Skeletal muscle cell (primary cell): ENCODE results near the gene SDHAF1.
"Not testable (repeated sequence)": the region's sequence is repeated elsewhere in the genome, so short reads cannot be mapped to it uniquely, and the experiment has no call there.

Experiments
- DNase-seq: peaks from one replicate; pipeline ENCODE4 v3.0.0-alpha.2; 2010; ENCODE audit warnings: low read depth
- H3K4me3 ChIP-seq: 2 replicates; pipeline ENCODE4 v1.5.1; 2011; ENCODE audit warnings: low read depth, mild to moderate bottlenecking, control low read depth, low read length, moderate library complexity

The SDHAF1 gene

GRCh38 chr19:36013280-36014011, 18.5 kb downstream of the SDHAF1 start:
- peak overlapping the region; percentile 81 for H3K4me3 ChIP-seq
- no peak for DNase-seq

- H3K4me3 ChIP-seq = peak within 1 kb of the TSS; percentile 81
- peak; percentile 94 for DNase-seq
These were observed 19.3 kb downstream of the SDHAF1 start, which contains the start of gene ALKBH6 for GRCh38 chr19:36014012-36014924. TSS of gene ALKBH6 (minus strand) at chr19:36014213. CDS start at chr19:36013397, 816 bp downstream.

- no peak for DNase-seq
- no peak overlapping the region for H3K4me3 ChIP-seq
These were observed 24.2 kb downstream of the SDHAF1 start for GRCh38 chr19:36019061-36019670.

- H3K4me3 ChIP-seq = no peak overlapping the region
- no peak for DNase-seq
These were observed 28.4 kb downstream of the SDHAF1 start for GRCh38 chr19:36023432-36023831.

- H3K4me3 ChIP-seq = no peak overlapping the region
- DNase-seq = no peak
These were observed 30.6 kb downstream of the SDHAF1 start for GRCh38 chr19:36025541-36025940.

- no peak for DNase-seq
- no peak overlapping the region for H3K4me3 ChIP-seq
These were observed 31.3 kb downstream of the SDHAF1 start for GRCh38 chr19:36026091-36026876.

- H3K4me3 ChIP-seq = no peak overlapping the region
- no peak for DNase-seq
These were observed 32.7 kb downstream of the SDHAF1 start for GRCh38 chr19:36027696-36028095.

GRCh38 chr19:36028313-36029041, 33.5 kb downstream of the SDHAF1 start:
- H3K4me3 ChIP-seq = no peak overlapping the region
- DNase-seq = no peak

GRCh38 chr19:36030264-36031148, 35.5 kb downstream of the SDHAF1 start:
- H3K4me3 ChIP-seq = no peak overlapping the region
- no peak for DNase-seq

GRCh38 chr19:36031308-36031707, 36.3 kb downstream of the SDHAF1 start:
- DNase-seq = no peak
- H3K4me3 ChIP-seq = no peak overlapping the region

GRCh38 chr19:36032251-36033104, 37.5 kb downstream of the SDHAF1 start, which contains the start of gene CLIP3:
TSS of gene CLIP3 (minus strand) at chr19:36032873. CDS start at chr19:36032357, 516 bp downstream.
- no peak for DNase-seq
- peak within 1 kb of the TSS; percentile 81 for H3K4me3 ChIP-seq

GRCh38 chr19:36040495-36040894, 45.5 kb downstream of the SDHAF1 start:
- DNase-seq = no peak
- no peak overlapping the region for H3K4me3 ChIP-seq

- not testable (repeated sequence) for DNase-seq, H3K4me3 ChIP-seq
These were observed 46.1 kb downstream of the SDHAF1 start for GRCh38 chr19:36041092-36041491.

- peak; percentile 65 for DNase-seq
- H3K4me3 ChIP-seq = no peak overlapping the region
These were observed 46.8 kb downstream of the SDHAF1 start for GRCh38 chr19:36041831-36042230.

GRCh38 chr19:36043952-36044351, 49.0 kb downstream of the SDHAF1 start:
- H3K4me3 ChIP-seq = no peak overlapping the region
- DNase-seq = no peak
